HTR-8/SVneo (cell line): ENCODE data around the gene EPB41L2.
"Not testable (repeated sequence)": the region's sequence is repeated elsewhere in the genome, so short reads cannot be mapped to it uniquely, and the experiment has no call there.

ENCODE experiments used
- DNase-seq: peaks from one replicate; pipeline ENCODE4 v3.0.0; 2011; ENCODE audit warnings: low spot score, mixed read lengths; ENCODE audit not compliant: insufficient read length
- FAIRE-seq: peaks from 2 replicates; lab custom pipeline; 2011; peaks lifted over from hg19 to GRCh38; lab: Jason Lieb, UNC

EPB41L2 gene

GRCh38 chr6:130929036-130929678, 133.9 kb downstream of the EPB41L2 start:
- FAIRE-seq = no peak
- no peak for DNase-seq

- FAIRE-seq = no peak
- DNase-seq = no peak
These were observed 134.7 kb downstream of the EPB41L2 start for GRCh38 chr6:130928158-130928912.

GRCh38 chr6:130927305-130927704, 135.7 kb downstream of the EPB41L2 start:
- DNase-seq = no peak

GRCh38 chr6:130923350-130923749, 139.7 kb downstream of the EPB41L2 start:
- DNase-seq (no peak), FAIRE-seq (no peak)

More at GRCh38 chr6:130927305-130927704, 135.7 kb downstream of the EPB41L2 start:
- FAIRE-seq = no peak

- no peak for FAIRE-seq
These were observed 140.1 kb downstream of the EPB41L2 start for GRCh38 chr6:130922922-130923321.

GRCh38 chr6:130920969-130921368, 142.1 kb downstream of the EPB41L2 start:
- DNase-seq (no peak), FAIRE-seq (no peak)

More at GRCh38 chr6:130922922-130923321, 140.1 kb downstream of the EPB41L2 start:
- DNase-seq = no peak

GRCh38 chr6:130918171-130918570, 144.9 kb downstream of the EPB41L2 start:
- DNase-seq = no peak
- no peak for FAIRE-seq

GRCh38 chr6:130915606-130916005, 147.4 kb downstream of the EPB41L2 start:
- not testable (repeated sequence) for DNase-seq, FAIRE-seq

- FAIRE-seq (no peak), DNase-seq (no peak)
These were observed 149.9 kb downstream of the EPB41L2 start for GRCh38 chr6:130913120-130913519.

GRCh38 chr6:130912434-130912833, 150.6 kb downstream of the EPB41L2 start:
- DNase-seq (no peak), FAIRE-seq (no peak)

GRCh38 chr6:130908958-130909357, 154.1 kb downstream of the EPB41L2 start:
- DNase-seq (no peak), FAIRE-seq (no peak)

GRCh38 chr6:130908188-130908587, 154.9 kb downstream of the EPB41L2 start:
- FAIRE-seq (no peak), DNase-seq (no peak)

- FAIRE-seq = no peak
These were observed 155.4 kb downstream of the EPB41L2 start for GRCh38 chr6:130907687-130908086.

GRCh38 chr6:130906736-130907381, 156.2 kb downstream of the EPB41L2 start:
- FAIRE-seq = no peak
- DNase-seq = no peak

More at GRCh38 chr6:130907687-130908086, 155.4 kb downstream of the EPB41L2 start:
- DNase-seq = no peak

- FAIRE-seq (no peak), DNase-seq (no peak)
These were observed 159.4 kb downstream of the EPB41L2 start for GRCh38 chr6:130903602-130904001.

GRCh38 chr6:130903007-130903406, 160.0 kb downstream of the EPB41L2 start:
- FAIRE-seq (no peak), DNase-seq (no peak)

- peak; percentile 13 for DNase-seq
- peak; percentile 9 for FAIRE-seq
These were observed 162.1 kb downstream of the EPB41L2 start for GRCh38 chr6:130900913-130901312.

- FAIRE-seq = peak; percentile 42
- DNase-seq = no peak
These were observed 166.8 kb downstream of the EPB41L2 start for GRCh38 chr6:130896249-130896648.

- DNase-seq (no peak), FAIRE-seq (no peak)
These were observed 167.5 kb downstream of the EPB41L2 start for GRCh38 chr6:130895516-130895915.

GRCh38 chr6:130893766-130894165, 169.3 kb downstream of the EPB41L2 start:
- DNase-seq (no peak), FAIRE-seq (no peak)

GRCh38 chr6:130893277-130893676, 169.8 kb downstream of the EPB41L2 start:
- no peak for FAIRE-seq
- DNase-seq = no peak
